Lung (tissue), 12 donors: ENCODE data around the gene RAET1L. TPM values are rescaled to one million over a fixed set of nuclear protein-coding genes. Genes with fewer than 3 reads are reported as not detected.

Experiments
- ATAC-seq: fragments of 200-7000 bp; cut with Tn5 transposase; one replicate; pipeline ENCODE4 v1.9.1; 2020; ENCODE audit warnings: moderate number of reproducible peaks; ENCODE audit not compliant: insufficient read depth, low FRiP score
- DNase-seq, 3 donors: peaks; one replicate each; pipeline ENCODE4 v3.0.0-alpha.2; 2013 to 2017
- H3K27ac ChIP-seq, 2 donors: one replicate each; pipeline ENCODE4 v1.5.1; 2013; ENCODE audit warnings: mild to moderate bottlenecking in 2 of 2, moderate library complexity in 2 of 2, control low read depth in 1 of 2, inconsistent platforms in 1 of 2, low read depth in 1 of 2, low read length in 1 of 2
- H3K27me3 ChIP-seq, 3 donors: one replicate each; pipeline ENCODE4 v1.5.1; 2013; ENCODE audit warnings: low read length in 2 of 3; ENCODE audit not compliant: control insufficient read depth in 3 of 3, insufficient read depth in 3 of 3
- H3K36me3 ChIP-seq, 4 donors: one replicate each; pipeline ENCODE4 v1.5.1; 2013; ENCODE audit warnings: low read length in 4 of 4, mild to moderate bottlenecking in 1 of 4, moderate library complexity in 1 of 4; ENCODE audit not compliant: control insufficient read depth in 4 of 4, insufficient read depth in 4 of 4
- H3K4me1 ChIP-seq, 5 donors: one replicate each; pipeline ENCODE4 v1.5.1; 2013; ENCODE audit warnings: low read length in 5 of 5, mild to moderate bottlenecking in 2 of 5, moderate library complexity in 1 of 5; ENCODE audit not compliant: control insufficient read depth in 5 of 5, insufficient read depth in 5 of 5
- H3K4me3 ChIP-seq: one replicate; pipeline ENCODE4 v1.5.1; 2013; ENCODE audit warnings: mild to moderate bottlenecking, control low read depth, moderate library complexity
- H3K9ac ChIP-seq, 2 donors: one replicate each; pipeline ENCODE4 v1.5.1; 2013; ENCODE audit warnings: low read length in 2 of 2, control low read depth in 1 of 2; ENCODE audit not compliant: insufficient read depth in 1 of 2
- H3K9me3 ChIP-seq, 4 donors: one replicate each; pipeline ENCODE4 v1.5.1; 2013; ENCODE audit warnings: low read length in 3 of 4, mild to moderate bottlenecking in 1 of 4, moderate library complexity in 1 of 4; ENCODE audit not compliant: control insufficient read depth in 4 of 4, insufficient read depth in 3 of 4
- CTCF ChIP-seq: IDR thresholded peaks from 2 replicates; pipeline ENCODE4 v1.5.1; 2012; ENCODE audit warnings: mild to moderate bottlenecking; ENCODE audit errors: control extremely low read depth, extremely low read depth
- WGBS, 2 donors: extraction: QIAGEN DNeasy Blood & Tissue Kit; methylation state at CpG; one replicate each; pipeline ENCODE4 v1.1.7; 2013; 5-methylcytosine and 5-hydroxymethylcytosine counted together
- polyA plus RNA-seq, 2 donors: library from polyadenylated mRNA; stranded (reverse); fragments of 200-250 nt; gene quantifications; one replicate each; pipeline ENCODE4 v1.2.1, GENCODE V29; 2013
- total RNA-seq, 2 donors: library from RNA; depleted of rRNA in 1 of 2; stranded (reverse); fragments of >200 nt in 1 of 2; gene quantifications; one replicate each; pipeline ENCODE4 v1.2.1, GENCODE V29; 2014 to 2021
- donor health status: control.
- donor health status: control.
- donor health status: Bipolar disorder and iron deficiency.
- donor health status: healthy.
- donor health status: DM: yes; HTN: yes; CAD: no.

RAET1L gene
- total and polyA plus RNA-seq, 4 donors: 0.06 TPM; not detected in 3

GRCh38 chr6:150056916-150057315 is 31.6 kb upstream of the RAET1L start:
- Histone ChIP-seq H3K27me3 (peaks cover 0 to 10% (median 0%) of the 10 kb centered on the region in 3 donors), H3K36me3 (no peaks in the 10 kb centered on the region), H3K27ac (no peak overlapping the region), H3K4me1 (peaks cover 0 to 2% (median 0%) of the 10 kb centered on the region in 5 donors), H3K9ac (no peak overlapping the region), H3K4me3 (no peak overlapping the region), H3K9me3 (peaks cover 0 to 6% (median 0%) of the 10 kb centered on the region in 4 donors)
- DNase-seq (no peak), ATAC-seq (no peak)
- 76 to 86% methylated on average over 4 of the region's 4 CpGs for WGBS, 2 donors
- no peak for TF ChIP-seq CTCF

GRCh38 chr6:150056156-150056555 is 30.8 kb upstream of the RAET1L start:
- H3K4me1 ChIP-seq: peaks cover 0 to 2% (median 0%) of the 10 kb centered on the region in 5 donors
- no peak for TF ChIP-seq CTCF
- no peak overlapping the region for H3K4me3 ChIP-seq
- peaks cover 0 to 8% (median 0%) of the 10 kb centered on the region in 4 donors for H3K9me3 ChIP-seq
- H3K27me3 ChIP-seq: peaks cover 0 to 10% (median 0%) of the 10 kb centered on the region in 3 donors
- ATAC-seq: no peak
- no peaks in the 10 kb centered on the region for H3K36me3 ChIP-seq
- no peak overlapping the region for H3K9ac ChIP-seq
- WGBS, 2 donors: 82 to 84% methylated on average over 12 of the region's 12 CpGs
- DNase-seq: no peak
- H3K27ac ChIP-seq: no peak overlapping the region

- H3K36me3 ChIP-seq: no peaks in the 10 kb centered on the region
- DNase-seq: no peak
- peaks cover 0 to 8% (median 0%) of the 10 kb centered on the region in 4 donors for H3K9me3 ChIP-seq
- no peaks in the 10 kb centered on the region for H3K4me1 ChIP-seq
- ATAC-seq: no peak
- H3K4me3 ChIP-seq: no peak overlapping the region
- H3K27me3 ChIP-seq: peaks cover 0 to 10% (median 0%) of the 10 kb centered on the region in 3 donors
- no peak for TF ChIP-seq CTCF
- no peak overlapping the region for H3K9ac ChIP-seq
- H3K27ac ChIP-seq: no peak overlapping the region
- 88 to 91% methylated on average over 10 of the region's 10 CpGs for WGBS, 2 donors
Observed at GRCh38 chr6:150055131-150055530, 29.8 kb upstream of the RAET1L start.

GRCh38 chr6:150053450-150053849 is 28.1 kb upstream of the RAET1L start:
- peaks cover 0 to 10% (median 0%) of the 10 kb centered on the region in 3 donors for H3K27me3 ChIP-seq
- ATAC-seq (no peak), DNase-seq (no peak)
- H3K4me1 ChIP-seq: no peaks in the 10 kb centered on the region
- H3K36me3 ChIP-seq: no peaks in the 10 kb centered on the region
- TF ChIP-seq CTCF: no peak
- H3K27ac ChIP-seq: no peak overlapping the region
- H3K9me3 ChIP-seq: peaks cover 0 to 8% (median 0%) of the 10 kb centered on the region in 4 donors
- no peak overlapping the region for H3K9ac ChIP-seq
- WGBS, 2 donors: 81 to 93% methylated on average over 11 of the region's 11 CpGs
- no peak overlapping the region for H3K4me3 ChIP-seq
